Caco-2 (cell line): ENCODE data around the gene SRMS. TPM values are rescaled to one million over a fixed set of nuclear protein-coding genes. Genes with fewer than 3 reads are reported as not detected.

ENCODE experiments used
- BruUV-seq: library from RNA; stranded (reverse); fragments of 400-500 nt; replicated peaks from 2 replicates; lab custom pipeline; 2021; lab: Mats Ljungman, UMichigan
- CTCF ChIA-PET: fragments of 300-600 bp; sonication (Branson Sonifier 250); formaldehyde crosslinking; loops from one replicate; lab custom pipeline; 2022; ENCODE audit warnings: antibody characterized with exemption; lab: Charles Lee
- POLR2A ChIA-PET: fragments of 300-600 bp; sonication (Branson Sonifier 250); formaldehyde crosslinking; loops from one replicate; lab custom pipeline; 2022; ENCODE audit warnings: antibody characterized with exemption; lab: Charles Lee
- DNase-seq, 2 experiments: peaks; one replicate each; pipeline versions ENCODE4 v3.0.0 to v3.0.0-alpha.2; 2020 to 2022
- H3K27me3 ChIP-seq: replicated peaks from 2 replicates; pipeline ENCODE4 v1.6.0; 2011; ENCODE audit warnings: low read length; ENCODE audit not compliant: control insufficient read depth, insufficient read depth
- H3K36me3 ChIP-seq: 2 replicates; pipeline ENCODE4 v1.5.1; 2011; ENCODE audit warnings: low read length; ENCODE audit not compliant: control insufficient read depth, insufficient read depth
- H3K4me1 ChIP-seq: fragments of 250-450 bp; sonication (Bioruptor Pico); 2 replicates; pipeline ENCODE4 v1.5.1; 2020; ENCODE audit warnings: mild to moderate bottlenecking
- H3K4me3 ChIP-seq: 2 replicates; pipeline ENCODE4 v1.5.1; 2011; ENCODE audit warnings: low read depth, mild to moderate bottlenecking, control low read depth, low read length
- H3K9me3 ChIP-seq: fragments of 250-450 bp; sonication (Bioruptor Pico); 2 replicates; pipeline ENCODE4 v1.5.1; 2020; ENCODE audit warnings: mild to moderate bottlenecking, moderate library complexity
- H3K27ac Mint-ChIP-seq: one replicate; pipeline ENCODE4 v1.8.0; 2022; ENCODE audit warnings: mixed read lengths; ENCODE audit not compliant: unreplicated experiment
- H3K27me3 Mint-ChIP-seq: one replicate; pipeline ENCODE4 v1.8.0; 2022; ENCODE audit warnings: mixed read lengths; ENCODE audit not compliant: insufficient read depth, unreplicated experiment
- H3K36me3 Mint-ChIP-seq: one replicate; pipeline ENCODE4 v1.8.0; 2022; ENCODE audit warnings: mild to moderate bottlenecking, mixed read lengths; ENCODE audit not compliant: insufficient read depth, unreplicated experiment
- H3K4me1 Mint-ChIP-seq: one replicate; pipeline ENCODE4 v1.8.0; 2022; ENCODE audit warnings: low read depth, mixed read lengths; ENCODE audit not compliant: unreplicated experiment
- H3K4me3 Mint-ChIP-seq: one replicate; pipeline ENCODE4 v1.8.0; 2022; ENCODE audit warnings: mild to moderate bottlenecking, moderate library complexity, mixed read lengths; ENCODE audit not compliant: unreplicated experiment
- H3K9me3 Mint-ChIP-seq: one replicate; pipeline ENCODE4 v1.8.0; 2022; ENCODE audit warnings: mixed read lengths; ENCODE audit not compliant: unreplicated experiment
- CTCF ChIP-seq, 2 experiments: fragments of 200-600 bp in 1 of 2; IDR thresholded peaks; 1 replicate in 1 of 2; 2 replicates in 1 of 2; pipeline versions ENCODE4 v1.5.1 to v1.8.0; 2011 to 2022; ENCODE audit warnings: antibody characterized with exemption in 1 of 2, control low read depth in 1 of 2, inconsistent platforms in 1 of 2, low read depth in 1 of 2, low read length in 1 of 2, mild to moderate bottlenecking in 1 of 2, moderate library complexity in 1 of 2; ENCODE audit not compliant: insufficient read depth in 1 of 2, severe bottlenecking in 1 of 2, unreplicated experiment in 1 of 2
- intact Hi-C: fragments of 100-400 bp; cut with micrococcal nuclease; formaldehyde crosslinking; loops from one replicate; pipeline ENCODE4 v1.10.0; 2022; ENCODE audit not compliant: unreplicated experiment
- total RNA-seq: library from RNA; stranded (reverse); gene quantifications from 2 replicates; pipeline ENCODE4 v1.2.3, GENCODE V29; 2022

SRMS gene
- total RNA-seq, 1 experiment from 2014 or later: not detected

DNA sequence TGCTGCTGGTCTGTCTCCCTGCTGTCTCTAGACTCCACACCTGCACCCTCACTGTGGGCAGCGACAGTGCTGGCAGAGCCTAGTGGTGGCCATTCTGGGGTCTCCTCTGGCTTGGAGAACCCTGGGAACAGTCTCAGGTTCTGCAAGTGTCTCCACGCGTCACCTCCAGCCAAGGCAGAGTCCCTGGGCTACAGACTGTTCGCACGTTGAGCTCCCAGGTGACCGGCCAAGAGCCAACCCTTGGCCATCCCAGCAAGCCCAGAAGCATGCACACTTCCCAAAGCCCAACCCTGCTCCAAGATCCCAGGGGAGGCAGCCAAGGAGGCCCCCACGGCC is 53.5 kb downstream of the SRMS start:
- no peaks in the 10 kb centered on the region for H3K27me3 ChIP-seq
- BruUV-seq: no TSS peak
- ChIA-PET CTCF (interaction anchor here (1.0 to 1.2 kb wide), 2 partner anchors 10 to 44 kb away, joined by 3 to 4 read pairs; no protein-coding TSS in a partner anchor), POLR2A (no interaction called here)
- no peaks in the 10 kb centered on the region for H3K9me3 ChIP-seq
- intact Hi-C loops: no loop called here
- H3K36me3 ChIP-seq: no peaks in the 10 kb centered on the region
- Mint-ChIP-seq H3K4me1 (no peaks in the 10 kb centered on the region), H3K27ac (no peak overlapping the region), H3K36me3 (no peaks in the 10 kb centered on the region), H3K4me3 (no peak overlapping the region), H3K9me3 (peaks cover 20% of the 10 kb centered on the region), H3K27me3 (no peaks in the 10 kb centered on the region)
- H3K4me3 ChIP-seq: no peak overlapping the region
- peaks cover 6% of the 10 kb centered on the region; the same call in 1 of the 2 replicates for H3K4me1 ChIP-seq
- DNase-seq: peak in 1 of 2 experiments; percentile 46
- TF ChIP-seq CTCF (IDR thresholded peaks at IDR 0.05; ENCODE audit: insufficient read depth in 1 of 2, low read depth in 1 of 2, low read length in 1 of 2, severe bottlenecking in 1 of 2, unreplicated experiment in 1 of 2): no peak

GRCh38 chr20:63493563-63494020 is 54.0 kb downstream of the SRMS start:
- POLR2A ChIA-PET: no interaction called here
- Histone ChIP-seq H3K27me3 (no peaks in the 10 kb centered on the region), H3K9me3 (no peaks in the 10 kb centered on the region), H3K36me3 (no peaks in the 10 kb centered on the region), H3K4me3 (no peak overlapping the region), H3K4me1 (peaks cover 6% of the 10 kb centered on the region; the same call in 1 of the 2 replicates)
- intact Hi-C loops: no loop called here
- H3K27me3 Mint-ChIP-seq: no peaks in the 10 kb centered on the region
- no peak for TF ChIP-seq CTCF (IDR thresholded peaks at IDR 0.05; ENCODE audit: insufficient read depth in 1 of 2, low read depth in 1 of 2, low read length in 1 of 2, severe bottlenecking in 1 of 2, unreplicated experiment in 1 of 2)
- H3K4me1 Mint-ChIP-seq: no peaks in the 10 kb centered on the region
- no peak overlapping the region for H3K27ac Mint-ChIP-seq
- no TSS peak for BruUV-seq
- peak in 1 of 2 experiments; percentile 50 for DNase-seq
- no peaks in the 10 kb centered on the region for H3K36me3 Mint-ChIP-seq
- H3K9me3 Mint-ChIP-seq: peaks cover 20% of the 10 kb centered on the region
- CTCF ChIA-PET: interaction anchor here (1.0 kb wide), 1 partner anchor 45 kb away, joined by 4 read pairs; no protein-coding TSS in a partner anchor
- H3K4me3 Mint-ChIP-seq: no peak overlapping the region

DNA sequence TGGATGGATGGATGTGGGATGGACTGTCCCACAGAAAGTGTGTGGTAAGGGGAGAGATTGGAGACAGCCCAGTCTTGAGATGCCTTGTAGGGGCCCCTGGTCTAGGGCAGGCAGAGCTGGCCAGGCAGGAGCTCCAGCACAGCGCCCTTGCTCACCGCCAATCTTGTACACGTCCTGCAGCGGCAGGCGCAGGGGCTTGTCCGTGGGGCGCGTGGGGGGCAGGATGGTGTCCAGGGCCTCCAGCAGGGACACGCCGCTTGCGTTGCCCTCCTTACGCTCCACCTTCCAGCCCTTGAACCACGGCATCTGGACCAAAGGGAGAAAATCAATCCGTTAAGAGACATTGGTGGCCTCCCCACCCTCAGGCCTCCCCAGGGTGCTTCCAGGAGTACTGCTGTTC is 54.6 kb downstream of the SRMS start:
- Histone ChIP-seq H3K36me3 (no peaks in the 10 kb centered on the region), H3K9me3 (no peaks in the 10 kb centered on the region), H3K4me1 (0 out of 2 replicates have a peak, but pooled peaks cover 2% of the 10 kb centered on the region), H3K4me3 (no peak overlapping the region), H3K27me3 (no peaks in the 10 kb centered on the region)
- Mint-ChIP-seq H3K9me3 (peaks cover 20% of the 10 kb centered on the region), H3K4me1 (no peaks in the 10 kb centered on the region), H3K27ac (no peak overlapping the region), H3K4me3 (no peak overlapping the region), H3K36me3 (no peaks in the 10 kb centered on the region), H3K27me3 (no peaks in the 10 kb centered on the region)
- BruUV-seq: no TSS peak
- POLR2A ChIA-PET: no interaction called here
- TF ChIP-seq CTCF (IDR thresholded peaks at IDR 0.05; ENCODE audit: insufficient read depth in 1 of 2, low read depth in 1 of 2, low read length in 1 of 2, severe bottlenecking in 1 of 2, unreplicated experiment in 1 of 2): no peak
- intact Hi-C loops: no loop called here
- CTCF ChIA-PET: no interaction called here
- DNase-seq: no peak
